NCI-H2196 treated with DMSO at 0.1 percent for 48 hours (cell line): ENCODE measurements around the gene STN1.

Experiments
- DNase-seq: peaks from one replicate; lab custom pipeline; 2025; ENCODE audit not compliant: unreplicated experiment; lab: John Stamatoyannopoulos, UW

Gene STN1

DNA sequence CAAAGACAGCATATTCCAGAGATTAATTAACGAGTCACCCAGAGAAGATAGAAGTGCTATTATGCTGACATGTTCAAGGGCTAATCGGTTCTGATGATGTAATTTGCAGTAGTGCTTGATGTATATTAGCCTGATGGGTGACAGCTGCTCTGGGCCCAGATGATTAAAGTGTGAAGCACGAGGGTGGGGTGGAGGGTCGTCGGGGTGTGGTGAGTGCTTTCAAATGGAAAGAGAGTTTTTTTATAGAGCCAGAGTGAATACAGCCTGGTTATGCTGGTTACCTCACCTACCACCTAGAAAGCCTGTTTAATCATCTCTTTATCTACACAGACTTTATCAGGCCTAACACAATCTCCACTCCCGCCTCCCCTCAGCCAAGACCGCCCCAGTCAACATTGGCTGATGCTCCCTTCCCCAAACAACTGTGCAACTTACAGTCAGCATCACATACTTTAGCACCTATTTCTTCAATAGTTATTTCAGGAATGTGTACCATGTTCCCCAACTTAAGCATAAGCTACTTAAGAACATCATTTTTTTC is 11.5 kb upstream of the STN1 start:
- DNase-seq = no peak

DNA sequence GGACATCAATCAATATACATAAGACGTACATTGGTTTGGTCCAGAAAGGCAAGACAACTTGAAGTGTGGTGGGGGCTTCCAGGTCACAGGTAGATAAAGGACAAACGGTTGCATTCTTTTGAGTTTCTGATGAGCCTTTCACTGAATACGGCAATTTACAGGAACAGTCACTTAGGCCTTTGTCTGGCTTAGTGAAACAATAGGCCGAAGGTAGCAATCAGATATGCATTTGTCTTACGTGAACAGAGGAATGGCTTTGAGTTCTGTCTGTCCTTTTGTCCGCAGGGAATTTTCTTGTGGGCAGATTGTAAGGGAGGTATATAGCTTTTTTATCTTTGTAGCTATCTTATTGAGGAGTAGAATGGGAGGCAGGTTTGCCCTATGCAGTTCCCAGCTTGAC is 10.8 kb upstream of the STN1 start:
- DNase-seq = no peak

DNA sequence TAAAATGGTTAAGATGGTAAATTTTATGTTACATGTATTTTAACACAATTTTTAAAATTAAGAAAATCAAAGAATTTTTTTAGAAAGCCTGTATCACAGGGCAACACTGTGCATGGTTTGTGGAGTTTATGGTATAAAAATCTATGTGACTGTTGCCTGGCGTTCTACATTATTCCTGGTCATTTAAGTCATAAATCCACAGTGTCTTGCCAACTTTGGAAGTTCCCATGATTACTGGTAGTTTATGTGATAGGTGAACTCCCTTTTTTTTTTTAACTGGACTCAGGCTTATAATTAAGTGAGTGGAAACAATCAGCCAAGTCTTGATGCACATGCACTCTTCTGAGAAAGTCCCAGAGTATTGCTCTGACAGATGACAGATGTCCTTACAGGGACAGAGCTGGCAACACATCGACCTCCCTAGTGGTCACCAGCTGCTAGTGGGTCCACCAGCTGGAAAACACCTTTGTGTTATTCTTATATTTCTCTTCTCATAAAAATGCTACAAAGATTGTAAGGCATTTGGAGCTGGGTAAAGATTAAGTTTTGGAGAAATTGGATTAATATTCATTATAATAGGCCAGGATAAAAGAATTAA is 8.8 kb upstream of the STN1 start:
- no peak for DNase-seq

DNA sequence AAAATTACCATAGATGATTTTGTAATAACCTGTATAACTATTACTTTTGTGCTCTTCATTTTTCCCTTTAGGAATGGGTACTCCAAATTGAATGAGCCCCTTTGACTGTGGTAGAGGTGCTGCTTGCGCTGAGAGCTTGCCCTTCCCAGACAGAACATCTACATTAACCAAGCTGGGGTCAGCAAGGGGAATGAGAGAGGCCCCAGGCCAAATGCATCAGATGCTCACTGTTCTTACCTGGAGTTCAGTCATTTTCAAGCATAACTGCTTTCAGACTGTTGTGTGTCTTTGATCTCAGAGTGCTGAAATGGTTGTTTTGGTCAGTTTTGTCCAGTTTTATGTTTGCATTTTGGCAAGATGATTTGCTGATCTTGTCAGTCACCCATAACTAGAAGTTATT is 7.6 kb upstream of the STN1 start:
- no peak for DNase-seq

DNA sequence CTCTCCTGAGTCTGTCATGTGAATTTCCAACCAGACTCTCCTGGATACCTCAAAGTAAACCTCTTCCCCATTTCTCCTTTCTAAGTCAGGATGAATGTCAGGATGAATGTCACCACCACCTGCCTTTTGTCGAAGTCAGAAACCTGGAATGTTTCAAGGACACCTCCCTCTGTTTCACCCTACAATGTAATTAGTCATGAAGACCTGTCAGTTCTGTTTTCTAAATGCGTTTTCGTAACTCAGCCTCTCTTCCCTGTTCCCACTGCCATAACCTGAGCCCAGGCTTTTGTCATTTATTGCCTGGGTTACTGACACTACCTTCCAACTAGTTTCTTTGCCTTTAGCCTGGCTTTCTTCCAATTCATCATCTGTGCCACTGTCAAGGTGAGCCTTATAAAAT is 5.5 kb upstream of the STN1 start:
- no peak for DNase-seq

DNA sequence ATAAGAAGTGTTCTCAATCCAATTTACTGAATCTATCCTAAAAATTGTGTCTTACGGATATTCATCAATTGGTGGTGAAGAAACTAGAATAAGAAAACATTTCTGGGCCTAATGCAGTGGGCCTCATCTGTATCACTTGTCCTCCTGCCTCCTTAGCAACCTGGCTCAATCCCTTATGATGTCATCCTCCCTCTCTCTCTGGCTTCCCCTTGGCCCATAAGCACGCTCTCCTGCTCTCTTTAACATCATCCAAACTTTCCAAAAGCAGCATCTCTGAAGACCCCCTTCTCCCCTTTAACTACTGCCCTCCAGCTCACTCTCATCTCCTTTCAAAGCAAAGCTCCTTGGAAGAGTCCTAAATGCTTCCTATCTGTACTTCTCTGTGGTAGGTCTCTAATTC is 4.7 kb upstream of the STN1 start:
- no peak for DNase-seq

DNA sequence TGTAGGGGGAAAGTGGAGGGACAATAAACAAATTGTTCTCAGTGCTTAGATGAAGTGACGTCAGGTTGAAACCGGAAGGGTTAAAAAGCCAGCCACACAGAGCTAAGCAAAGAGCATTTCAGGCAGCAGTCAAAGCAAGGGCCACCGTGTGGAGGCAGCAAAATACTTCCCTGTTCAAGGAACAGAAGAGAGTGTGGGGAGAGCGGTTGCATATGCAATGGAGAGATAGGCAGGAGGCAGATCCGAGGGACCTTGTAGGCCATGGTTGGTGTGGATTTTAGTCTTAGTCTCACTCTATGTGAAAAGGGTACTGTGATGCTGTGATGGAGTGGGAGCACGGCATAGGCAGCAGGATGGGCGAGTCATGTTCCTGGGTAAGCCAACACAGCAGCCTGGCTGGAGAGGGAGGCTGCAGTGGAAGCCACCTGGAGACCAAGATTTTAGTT is 3.8 kb upstream of the STN1 start:
- no peak for DNase-seq

DNA sequence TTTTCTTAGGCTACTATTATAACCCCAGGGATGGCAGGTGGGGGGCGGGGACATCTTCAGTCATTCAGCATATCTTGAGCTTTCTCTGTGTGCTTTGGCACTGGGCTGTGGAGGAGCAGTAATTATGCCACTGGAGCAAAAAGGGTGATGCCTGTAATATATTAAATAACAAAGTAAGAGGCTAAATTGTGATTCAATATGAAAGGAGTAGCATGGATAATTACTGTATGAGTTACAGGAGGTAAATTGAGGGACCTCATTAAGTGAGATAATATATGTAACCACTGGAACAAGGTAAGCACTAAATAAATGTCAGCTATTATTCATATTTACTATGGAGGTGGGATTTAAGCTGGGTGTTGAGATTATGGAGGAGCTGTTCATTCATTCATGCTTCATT is 3.3 kb upstream of the STN1 start:
- no peak for DNase-seq

DNA sequence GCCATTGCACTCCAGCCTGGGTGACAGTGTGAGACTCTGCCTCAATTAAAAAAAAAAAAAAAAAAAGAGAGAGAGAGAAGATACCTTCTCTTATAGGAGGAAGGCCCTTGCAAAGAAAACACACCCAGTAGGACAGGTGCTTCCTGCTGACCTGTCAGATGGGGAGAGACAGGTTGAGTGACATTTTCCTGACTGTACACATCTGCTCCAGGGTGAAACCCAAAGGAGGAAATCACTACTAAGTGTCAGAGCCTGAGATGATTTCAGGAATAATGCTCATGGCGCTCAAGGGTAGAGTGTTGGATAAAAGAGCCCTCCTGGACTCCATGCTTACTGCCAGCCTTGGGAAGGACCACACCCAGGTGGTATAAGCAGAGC is 1.7 kb upstream of the STN1 start:
- no peak for DNase-seq

DNA sequence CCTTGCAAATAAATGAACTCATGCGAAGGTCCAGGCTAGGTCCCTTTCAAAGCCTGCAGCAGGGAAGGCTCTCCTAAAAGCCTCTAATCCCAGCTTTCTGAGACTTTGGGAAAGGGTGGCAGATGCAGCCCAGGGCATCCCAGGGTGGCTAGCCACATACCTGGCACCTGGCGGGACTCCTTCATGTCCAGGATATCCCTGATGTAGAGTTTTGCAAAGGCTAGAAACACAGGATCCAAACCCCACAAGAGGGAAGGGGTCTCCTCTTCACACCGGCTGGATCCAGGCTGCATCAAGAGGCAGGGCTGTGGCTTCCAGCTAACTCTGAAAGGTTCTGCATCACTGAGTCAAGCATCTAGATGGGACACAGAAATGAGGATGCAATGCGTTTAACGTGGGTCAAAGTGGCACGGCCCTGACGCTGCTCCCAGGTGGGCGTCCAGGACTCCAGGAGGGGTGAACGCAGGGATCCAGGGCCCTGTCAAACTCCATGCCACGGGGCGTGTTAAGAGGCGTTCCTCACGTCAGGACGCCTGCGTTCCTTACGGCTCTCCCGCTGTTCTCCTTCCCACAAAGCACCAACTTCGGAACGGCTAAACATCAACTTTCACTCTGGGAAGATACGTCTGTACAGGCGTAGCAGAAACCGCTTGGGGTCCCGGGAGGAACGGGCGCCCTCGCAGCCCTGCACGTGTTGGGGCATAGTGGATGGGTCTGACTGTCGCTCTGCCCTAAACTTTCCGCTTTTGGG is 507 bp downstream of the STN1 start:
- DNase-seq = no peak

DNA sequence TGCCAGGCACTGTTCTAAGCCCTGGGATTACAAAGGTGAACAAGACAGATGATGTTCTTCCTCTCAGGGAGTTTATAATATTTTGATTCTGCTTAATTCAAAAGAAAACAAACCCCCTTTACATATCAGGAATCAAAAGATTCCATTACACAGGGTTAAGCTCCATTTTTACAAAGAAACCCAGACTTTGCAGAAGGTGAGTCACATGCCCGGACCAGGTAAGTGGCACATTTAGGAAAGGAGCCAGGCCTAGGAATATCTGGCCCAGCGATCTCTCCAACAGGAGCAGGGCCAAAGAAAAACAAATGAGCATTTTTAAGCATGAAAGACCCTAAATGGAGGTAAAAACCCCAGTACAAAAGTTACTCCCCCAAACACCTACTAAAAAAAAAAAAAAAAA is 1.1 kb downstream of the STN1 start:
- no peak for DNase-seq

DNA sequence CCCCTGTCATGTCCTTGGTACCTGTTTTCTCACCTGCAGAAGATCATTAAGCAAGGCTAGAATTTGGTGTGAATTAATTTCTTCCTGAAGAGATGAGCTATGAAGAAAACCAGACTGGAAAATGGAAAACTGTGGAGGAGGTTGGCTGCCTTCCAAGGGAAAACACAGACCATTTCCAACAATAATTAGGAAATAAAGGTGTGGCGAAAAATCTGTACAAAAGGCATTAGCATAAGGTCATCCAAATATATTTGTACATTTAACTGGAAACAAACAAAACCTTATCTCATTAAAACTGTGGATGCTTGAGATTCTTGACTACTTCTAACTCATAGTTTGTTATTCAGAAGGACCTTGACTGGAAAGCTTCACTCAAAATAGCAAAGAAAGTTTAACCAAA is 1.7 kb downstream of the STN1 start:
- DNase-seq = no peak

DNA sequence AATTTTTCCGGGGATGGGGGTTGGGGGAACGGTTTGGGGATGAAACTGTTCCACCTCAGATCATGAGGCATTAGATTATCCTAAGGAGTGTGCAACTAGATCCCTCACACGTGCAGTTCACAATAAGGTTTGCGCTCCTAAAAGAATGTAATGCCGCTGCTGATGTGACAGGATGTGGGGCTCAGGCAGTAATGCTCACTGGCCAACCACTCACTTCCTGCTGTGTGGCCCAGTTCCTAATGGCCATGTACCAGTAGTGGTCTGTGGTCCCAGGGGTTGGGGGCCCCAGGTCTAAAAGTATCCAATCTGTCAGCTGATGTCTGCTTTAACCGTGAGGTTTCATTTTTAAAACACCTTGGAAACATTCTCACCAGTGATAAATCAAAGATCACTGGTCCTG is 2.2 kb downstream of the STN1 start:
- DNase-seq = no peak

DNA sequence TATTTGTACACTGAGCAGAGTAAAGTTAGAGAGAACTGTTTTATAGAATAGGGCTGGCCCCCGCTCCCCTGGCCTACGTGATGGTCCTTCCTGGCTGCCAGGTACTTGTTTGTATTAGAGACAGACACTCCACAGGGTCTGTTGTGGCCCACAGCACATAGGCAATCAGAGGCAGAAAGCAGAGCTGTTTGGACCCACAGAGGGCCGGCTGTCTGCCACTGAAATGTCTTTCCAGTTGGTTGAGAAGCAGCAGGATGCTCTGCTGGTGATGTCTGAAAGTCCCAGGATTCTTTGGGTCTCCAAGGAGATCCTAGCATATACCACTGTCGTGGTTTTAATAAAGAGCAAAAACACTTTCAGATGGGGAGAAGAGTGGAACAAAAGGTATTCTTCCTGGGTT is 5.2 kb downstream of the STN1 start:
- DNase-seq = no peak

DNA sequence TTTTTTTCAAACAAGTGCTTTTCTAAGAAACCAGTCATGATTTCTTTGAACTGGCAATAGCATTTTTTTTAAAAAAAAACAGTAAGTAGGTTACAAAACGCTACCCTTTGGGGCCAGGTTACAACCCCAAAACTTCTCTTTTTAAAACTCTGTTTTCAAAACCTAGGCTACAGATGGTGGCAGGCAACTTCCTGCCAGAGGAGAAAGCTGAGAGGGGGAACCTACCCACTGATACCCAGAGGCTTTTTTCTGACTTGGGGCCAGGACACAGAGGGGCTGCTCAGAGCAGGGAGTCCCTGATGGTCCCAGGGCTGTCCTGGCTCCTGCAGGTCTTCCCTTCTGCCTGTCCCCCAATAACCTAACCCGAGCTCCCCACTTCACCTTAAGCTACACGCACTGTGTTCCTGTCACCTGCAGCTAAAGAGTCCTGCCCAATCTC is 6.9 kb downstream of the STN1 start:
- DNase-seq = no peak

DNA sequence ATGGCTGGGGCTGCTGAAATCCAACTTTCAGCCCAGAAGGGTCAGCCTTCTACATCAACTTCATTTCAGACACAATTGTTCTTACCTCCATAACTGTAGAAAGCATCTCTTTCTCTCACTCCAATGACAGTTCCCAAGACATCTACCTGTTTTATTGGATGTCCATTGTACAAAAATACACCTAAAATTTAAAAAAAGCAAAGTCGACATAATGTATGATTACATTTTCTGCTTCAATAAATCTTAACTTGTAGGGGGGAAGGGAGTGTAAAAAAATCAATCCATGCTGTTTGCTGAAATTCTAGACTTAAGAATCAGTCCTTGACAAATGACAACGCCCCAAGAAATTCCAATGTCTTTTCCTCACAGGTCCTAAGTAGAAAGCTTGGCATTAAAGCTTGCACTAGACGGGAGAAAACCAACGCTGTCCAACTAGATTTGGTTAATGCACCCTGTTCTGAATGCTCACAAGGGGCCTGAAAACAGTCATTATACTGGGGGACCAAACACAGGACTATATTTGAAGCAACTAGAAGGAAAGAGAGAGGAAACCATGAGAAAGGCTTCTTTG is 7.5 kb downstream of the STN1 start:
- DNase-seq = no peak

DNA sequence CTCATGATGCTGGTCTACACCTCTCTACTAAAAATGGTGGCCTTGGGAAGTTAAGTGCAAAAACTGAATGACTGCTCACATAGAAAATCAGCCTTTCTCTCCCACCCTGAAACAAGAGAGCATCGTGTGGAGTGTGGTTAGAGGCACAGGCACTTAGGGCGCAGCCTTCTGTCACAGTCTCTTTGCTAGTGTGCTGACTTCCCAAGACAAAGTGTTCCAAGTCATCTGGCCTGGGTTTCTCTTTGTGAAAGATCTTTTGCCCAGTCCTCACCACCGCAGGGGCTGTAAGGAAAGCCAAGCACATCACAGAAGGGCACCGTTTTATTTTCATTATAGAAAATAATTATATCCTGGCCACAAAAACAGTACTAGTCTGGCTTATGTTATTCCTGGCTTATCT is 12.5 kb downstream of the STN1 start:
- DNase-seq = no peak

DNA sequence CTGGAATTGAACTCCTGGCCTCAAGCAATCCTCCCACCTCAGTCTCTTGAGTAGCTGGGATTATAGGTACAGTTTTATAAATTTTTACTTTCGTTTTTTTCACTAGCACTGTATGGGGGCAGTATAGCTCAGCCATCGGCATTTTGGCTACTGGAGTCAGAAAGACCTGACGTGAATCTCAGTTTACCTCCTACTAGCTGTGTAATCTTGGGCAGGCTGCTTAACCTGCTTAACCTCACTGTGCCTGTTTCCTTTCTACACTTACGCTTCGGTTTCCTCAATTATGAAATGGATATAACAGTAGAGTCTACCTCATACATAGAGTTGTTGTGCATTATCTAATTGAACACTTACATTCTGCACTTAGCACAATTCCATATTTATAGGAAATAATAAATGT is 16.7 kb downstream of the STN1 start:
- DNase-seq = no peak

DNA sequence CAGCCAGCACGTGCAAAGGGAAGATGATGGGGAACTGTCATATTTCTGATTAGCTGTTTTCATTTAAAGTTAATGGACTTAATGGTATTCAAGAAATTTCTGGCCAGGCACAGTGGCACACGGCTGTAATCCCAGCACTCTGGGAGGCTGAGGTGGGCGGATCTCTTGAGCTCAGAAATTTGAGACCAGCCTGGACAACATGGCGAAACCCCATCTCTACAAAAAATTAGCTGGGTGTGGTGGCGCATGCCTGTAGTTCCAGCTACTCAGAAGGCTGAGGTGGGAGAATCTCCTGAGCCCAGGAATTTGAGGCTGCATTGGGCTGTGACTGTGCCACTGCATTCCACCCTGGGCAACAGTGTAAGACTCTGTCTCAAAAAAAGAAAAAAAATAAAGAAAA is 18.7 kb downstream of the STN1 start:
- no peak for DNase-seq

DNA sequence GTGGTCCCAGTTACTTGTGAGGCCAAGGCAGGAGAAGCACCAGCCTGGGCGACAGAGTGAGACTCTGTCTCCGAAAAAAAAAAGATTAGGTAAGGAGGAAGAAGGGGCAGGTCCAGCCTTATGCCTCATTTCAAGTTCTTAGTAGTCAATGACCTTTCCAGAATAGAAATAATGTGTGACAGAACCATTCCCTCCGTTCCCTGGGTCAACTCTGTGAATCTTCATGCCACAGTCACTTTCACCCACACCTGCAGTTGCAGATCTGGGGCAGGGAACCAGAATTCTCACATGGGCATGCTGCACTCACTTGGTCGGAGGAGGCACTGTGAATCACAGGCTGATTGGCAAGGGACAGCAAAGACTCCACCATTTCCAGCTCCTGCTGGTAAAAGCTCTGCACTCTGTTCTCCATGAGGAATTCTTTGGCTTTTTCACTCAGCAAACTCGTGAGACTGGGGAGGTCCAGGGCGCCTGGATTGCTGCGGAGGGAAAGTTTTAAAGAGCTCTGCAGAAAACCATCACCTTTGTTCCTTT is 20.7 kb downstream of the STN1 start:
- no peak for DNase-seq

DNA sequence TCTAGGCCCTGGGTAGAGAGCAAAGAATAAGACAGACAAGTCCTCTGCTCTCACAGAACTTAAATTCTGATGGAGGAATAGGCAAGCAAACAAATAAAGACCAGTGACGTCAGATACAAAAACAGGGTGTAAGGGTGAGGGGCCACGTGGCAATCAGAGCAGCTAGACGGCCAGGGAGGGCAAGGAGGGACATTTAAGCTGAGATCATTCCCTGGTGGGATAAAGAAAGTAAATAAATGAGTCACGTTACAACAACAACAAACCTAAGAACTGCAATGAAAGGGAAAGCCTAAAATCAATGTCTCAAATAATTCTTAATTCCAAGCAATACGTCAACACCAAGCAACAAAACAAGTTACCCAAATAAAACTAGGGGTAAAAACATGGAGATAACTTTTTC is 21.8 kb downstream of the STN1 start:
- no peak for DNase-seq
